Nephron (organoid): ENCODE measurements around the gene ARHGAP31.
A peak's percentile ranks its signal among the peaks of the same experiment; 100 is the strongest.

Source experiments
- H3K27ac Mint-ChIP-seq, 3 experiments: 2 replicates each; pipeline ENCODE4 v1.8.0; 2020; ENCODE audit warnings: mixed read lengths in 3 of 3, mild to moderate bottlenecking in 2 of 3, moderate library complexity in 1 of 3
- H3K27me3 Mint-ChIP-seq: 2 replicates; pipeline ENCODE4 v1.8.0; 2021; ENCODE audit warnings: low read depth, mild to moderate bottlenecking, moderate library complexity, mixed read lengths
- H3K36me3 Mint-ChIP-seq: 2 replicates; pipeline ENCODE4 v1.8.0; 2020; ENCODE audit warnings: low read depth, mixed read lengths
- H3K4me1 Mint-ChIP-seq: 2 replicates; pipeline ENCODE4 v1.8.0; 2020; ENCODE audit warnings: mixed read lengths
- H3K4me3 Mint-ChIP-seq, 3 experiments: 2 replicates each; pipeline ENCODE4 v1.8.0; 2020; ENCODE audit warnings: mild to moderate bottlenecking in 3 of 3, mixed read lengths in 3 of 3, moderate library complexity in 2 of 3
- H3K9me3 Mint-ChIP-seq: 2 replicates; pipeline ENCODE4 v1.8.0; 2020; ENCODE audit warnings: mixed read lengths
- TF ChIP-seq, protein P1 (sequence below), 3 experiments: fragments of 200-600 bp; sonication (generic); IDR thresholded peaks; one replicate each; pipeline ENCODE4 v1.5.0; 2021; ENCODE audit warnings: antibody characterized with exemption in 3 of 3; ENCODE audit not compliant: unreplicated experiment in 3 of 3

ARHGAP31 gene

DNA sequence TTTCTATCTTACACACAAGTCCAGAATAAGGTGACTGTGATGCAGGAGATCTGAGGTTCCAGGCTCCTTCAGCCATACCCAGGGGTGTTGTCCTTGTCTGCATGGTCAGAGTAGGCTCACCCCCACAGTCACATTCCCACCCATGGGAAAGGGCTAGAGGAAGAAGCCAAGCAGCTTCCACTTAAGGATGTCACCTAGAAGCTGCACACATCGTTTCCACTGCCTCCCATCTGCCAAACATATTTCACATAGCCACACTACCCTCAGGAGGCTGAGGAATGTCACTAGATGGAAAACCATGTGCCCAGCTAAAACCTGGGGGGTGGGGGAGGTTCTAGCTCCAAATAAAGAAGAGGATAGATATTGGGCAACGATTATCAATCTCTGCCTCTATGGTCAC, 111.1 kb downstream of the ARHGAP31 start:
- peaks cover 9% of the 10 kb centered on the region for H3K4me1 Mint-ChIP-seq
- peaks cover 27% of the 10 kb centered on the region for H3K36me3 Mint-ChIP-seq
- H3K27ac Mint-ChIP-seq: no peak overlapping the region
- H3K4me3 Mint-ChIP-seq: no peak overlapping the region
- TF ChIP-seq, protein P1, sequence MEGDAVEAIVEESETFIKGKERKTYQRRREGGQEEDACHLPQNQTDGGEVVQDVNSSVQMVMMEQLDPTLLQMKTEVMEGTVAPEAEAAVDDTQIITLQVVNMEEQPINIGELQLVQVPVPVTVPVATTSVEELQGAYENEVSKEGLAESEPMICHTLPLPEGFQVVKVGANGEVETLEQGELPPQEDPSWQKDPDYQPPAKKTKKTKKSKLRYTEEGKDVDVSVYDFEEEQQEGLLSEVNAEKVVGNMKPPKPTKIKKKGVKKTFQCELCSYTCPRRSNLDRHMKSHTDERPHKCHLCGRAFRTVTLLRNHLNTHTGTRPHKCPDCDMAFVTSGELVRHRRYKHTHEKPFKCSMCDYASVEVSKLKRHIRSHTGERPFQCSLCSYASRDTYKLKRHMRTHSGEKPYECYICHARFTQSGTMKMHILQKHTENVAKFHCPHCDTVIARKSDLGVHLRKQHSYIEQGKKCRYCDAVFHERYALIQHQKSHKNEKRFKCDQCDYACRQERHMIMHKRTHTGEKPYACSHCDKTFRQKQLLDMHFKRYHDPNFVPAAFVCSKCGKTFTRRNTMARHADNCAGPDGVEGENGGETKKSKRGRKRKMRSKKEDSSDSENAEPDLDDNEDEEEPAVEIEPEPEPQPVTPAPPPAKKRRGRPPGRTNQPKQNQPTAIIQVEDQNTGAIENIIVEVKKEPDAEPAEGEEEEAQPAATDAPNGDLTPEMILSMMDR (IDR thresholded peaks at IDR 0.05; ENCODE audit: unreplicated experiment in 3 of 3): no peak
- H3K9me3 Mint-ChIP-seq: no peaks in the 10 kb centered on the region
- H3K27me3 Mint-ChIP-seq: no peaks in the 10 kb centered on the region

DNA sequence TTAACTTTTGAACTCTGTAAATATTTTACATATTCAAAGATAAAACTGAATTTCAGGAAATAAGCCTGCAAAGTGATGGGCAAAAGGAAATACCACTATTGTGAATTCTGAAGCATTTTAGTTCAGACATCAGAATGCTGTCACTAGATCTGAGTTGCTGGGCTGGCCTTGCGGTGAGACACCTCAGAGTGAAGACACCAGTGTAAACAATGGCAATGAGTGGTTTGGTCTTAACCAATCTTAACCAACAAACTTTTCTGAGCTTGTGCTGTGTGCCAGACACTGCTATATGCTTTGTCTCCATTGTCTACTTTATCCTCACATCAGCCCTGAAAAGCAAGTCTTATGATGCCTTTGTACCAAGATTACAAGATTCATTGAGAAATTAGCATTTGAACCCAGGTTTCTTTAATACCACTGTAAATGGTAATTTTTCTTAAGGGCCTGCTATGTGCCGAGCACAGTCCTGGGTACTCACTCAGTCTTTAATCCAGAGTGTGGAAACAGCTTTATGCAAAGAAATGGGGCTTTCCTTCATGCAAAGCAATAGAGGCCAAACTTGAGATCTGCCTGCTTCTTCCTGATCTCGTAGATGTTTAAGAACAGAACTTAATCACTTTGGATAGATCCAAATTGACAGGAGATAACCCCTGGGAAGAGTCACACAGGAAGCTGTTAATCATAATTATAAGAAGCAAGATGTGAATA, 114.2 kb downstream of the ARHGAP31 start:
- Mint-ChIP-seq H3K27ac (no peak overlapping the region), H3K4me1 (peaks cover 2% of the 10 kb centered on the region), H3K9me3 (no peaks in the 10 kb centered on the region)

DNA sequence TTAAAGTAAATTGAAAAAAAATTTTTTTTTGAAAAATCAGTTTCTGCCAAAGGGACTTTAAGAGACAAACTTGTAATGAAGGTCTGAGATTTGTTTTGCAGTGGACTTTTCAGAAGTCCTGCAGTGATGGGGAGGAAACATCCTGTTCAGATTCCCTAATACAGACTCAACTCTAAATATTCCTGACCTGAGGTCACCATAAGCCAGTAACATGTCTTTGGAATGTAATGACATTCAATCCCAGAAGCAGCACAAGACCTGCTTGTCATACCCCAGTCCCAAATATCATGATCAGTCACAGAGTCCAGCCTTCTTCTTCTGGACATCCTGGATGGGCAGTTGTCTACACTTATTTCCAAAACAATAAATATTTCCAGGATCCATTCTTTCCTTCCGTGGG, 115.7 kb downstream of the ARHGAP31 start:
- Mint-ChIP-seq H3K36me3 (peaks cover 42% of the 10 kb centered on the region), H3K27me3 (no peaks in the 10 kb centered on the region), H3K4me1 (no peaks in the 10 kb centered on the region), H3K27ac (no peak overlapping the region), H3K9me3 (no peaks in the 10 kb centered on the region), H3K4me3 (no peak overlapping the region)
- TF ChIP-seq, protein P1 (IDR thresholded peaks at IDR 0.05; ENCODE audit: unreplicated experiment in 3 of 3): no peak

More for the DNA sequence above, 114.2 kb downstream of the ARHGAP31 start:
- Mint-ChIP-seq H3K27me3 (no peaks in the 10 kb centered on the region), H3K4me3 (no peak overlapping the region), H3K36me3 (peaks cover 38% of the 10 kb centered on the region)
- TF ChIP-seq, protein P1 (IDR thresholded peaks at IDR 0.05; ENCODE audit: unreplicated experiment in 3 of 3): no peak

DNA sequence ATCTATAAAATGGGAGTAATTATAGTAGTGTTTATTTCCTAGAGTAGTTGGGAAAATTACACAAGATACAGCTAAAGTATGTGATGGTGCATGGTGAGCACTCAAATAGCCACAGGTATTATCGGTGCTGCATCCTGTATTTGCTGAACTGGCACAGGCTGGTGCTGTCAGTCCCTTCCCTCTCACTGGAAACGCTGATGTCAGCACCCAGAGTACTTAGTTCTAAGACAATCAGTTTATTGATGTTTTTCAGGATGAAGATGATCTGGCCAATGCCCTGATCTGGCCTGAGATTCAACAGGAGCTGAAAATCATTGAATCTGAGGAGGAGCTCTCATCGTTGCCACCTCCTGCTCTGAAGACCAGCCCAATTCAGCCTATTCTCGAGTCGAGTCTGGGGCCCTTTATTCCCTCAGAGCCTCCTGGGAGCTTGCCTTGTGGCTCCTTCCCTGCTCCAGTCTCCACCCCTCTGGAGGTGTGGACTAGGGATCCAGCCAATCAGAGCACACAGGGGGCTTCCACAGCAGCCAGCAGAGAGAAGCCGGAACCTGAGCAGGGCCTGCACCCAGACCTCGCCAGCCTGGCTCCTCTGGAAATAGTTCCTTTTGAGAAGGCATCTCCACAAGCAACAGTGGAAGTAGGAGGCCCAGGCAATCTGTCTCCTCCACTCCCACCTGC, 119.6 kb downstream of the ARHGAP31 start:
- Mint-ChIP-seq H3K27me3 (no peaks in the 10 kb centered on the region), H3K27ac (peak overlapping the region in 1 of 3 experiments; percentile 60), H3K4me1 (no peaks in the 10 kb centered on the region), H3K36me3 (peaks cover 36% of the 10 kb centered on the region), H3K4me3 (no peak overlapping the region), H3K9me3 (no peaks in the 10 kb centered on the region)
- TF ChIP-seq, protein P1 (IDR thresholded peaks at IDR 0.05; ENCODE audit: unreplicated experiment in 3 of 3): no peak

DNA sequence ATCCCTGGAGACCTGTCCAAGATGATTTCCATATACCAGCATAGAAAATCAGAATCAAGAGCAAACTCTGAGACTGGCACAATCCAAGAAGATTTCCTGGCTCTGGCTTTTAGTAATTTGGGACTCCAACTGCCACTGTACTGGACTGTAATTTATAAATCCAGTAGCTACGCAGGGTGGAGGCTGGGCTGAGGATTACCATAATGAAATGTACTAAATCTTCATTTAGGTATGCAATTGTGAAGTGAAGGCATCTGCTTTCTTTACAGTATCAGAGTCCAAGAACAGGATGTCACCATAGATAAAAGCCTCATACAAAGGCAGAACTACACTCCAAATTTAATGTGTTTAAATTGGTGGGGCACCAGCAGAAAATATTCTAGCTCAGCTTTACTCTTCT, 122.7 kb downstream of the ARHGAP31 start:
- H3K27me3 Mint-ChIP-seq: no peaks in the 10 kb centered on the region
- no peaks in the 10 kb centered on the region for H3K4me1 Mint-ChIP-seq
- H3K4me3 Mint-ChIP-seq: no peak overlapping the region
- TF ChIP-seq, protein P1 (IDR thresholded peaks at IDR 0.05; ENCODE audit: unreplicated experiment in 3 of 3): no peak
- H3K9me3 Mint-ChIP-seq: no peaks in the 10 kb centered on the region
- H3K27ac Mint-ChIP-seq: no peak overlapping the region
- H3K36me3 Mint-ChIP-seq: peaks cover 10% of the 10 kb centered on the region
